T-helper 9 cell (primary cell): ENCODE measurements around the gene HIP1R.

ENCODE experiments used
- DNase-seq: peaks from one replicate; pipeline ENCODE4 v3.0.0-alpha.2; 2020

Gene HIP1R

DNA sequence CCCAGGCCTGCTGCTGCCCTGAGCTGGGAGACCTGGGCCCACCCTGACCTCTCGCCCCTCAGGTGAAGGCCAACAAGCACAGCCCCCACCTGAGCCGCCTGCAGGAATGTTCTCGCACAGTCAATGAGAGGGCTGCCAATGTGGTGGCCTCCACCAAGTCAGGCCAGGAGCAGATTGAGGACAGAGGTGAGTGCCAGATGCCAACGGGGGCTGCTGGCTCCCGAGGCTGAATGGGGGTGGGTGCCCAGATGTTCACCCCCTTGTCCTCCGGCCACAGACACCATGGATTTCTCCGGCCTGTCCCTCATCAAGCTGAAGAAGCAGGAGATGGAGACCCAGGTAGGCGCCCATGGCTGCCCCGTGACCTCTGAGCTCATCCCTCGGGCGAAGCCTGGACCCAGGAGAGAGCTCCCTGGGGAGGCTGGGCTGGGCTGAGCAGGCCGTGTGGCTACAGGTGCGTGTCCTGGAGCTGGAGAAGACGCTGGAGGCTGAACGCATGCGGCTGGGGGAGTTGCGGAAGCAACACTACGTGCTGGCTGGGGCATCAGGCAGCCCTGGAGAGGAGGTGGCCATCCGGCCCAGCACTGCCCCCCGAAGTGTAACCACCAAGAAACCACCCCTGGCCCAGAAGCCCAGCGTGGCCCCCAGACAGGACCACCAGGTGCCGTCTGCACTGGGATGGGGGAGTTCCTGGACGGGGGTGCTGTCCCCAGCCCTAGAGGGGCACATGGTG is 25.8 kb downstream of the HIP1R start:
- no peak for DNase-seq

DNA sequence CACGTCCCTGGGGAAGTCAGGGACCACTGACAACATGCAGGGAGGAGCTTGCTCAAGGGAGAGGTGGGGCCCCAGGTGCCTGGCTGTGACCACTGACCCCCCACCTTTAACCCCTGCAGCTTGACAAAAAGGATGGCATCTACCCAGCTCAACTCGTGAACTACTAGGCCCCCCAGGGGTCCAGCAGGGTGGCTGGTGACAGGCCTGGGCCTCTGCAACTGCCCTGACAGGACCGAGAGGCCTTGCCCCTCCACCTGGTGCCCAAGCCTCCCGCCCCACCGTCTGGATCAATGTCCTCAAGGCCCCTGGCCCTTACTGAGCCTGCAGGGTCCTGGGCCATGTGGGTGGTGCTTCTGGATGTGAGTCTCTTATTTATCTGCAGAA is 26.3 kb downstream of the HIP1R start:
- no peak for DNase-seq

DNA sequence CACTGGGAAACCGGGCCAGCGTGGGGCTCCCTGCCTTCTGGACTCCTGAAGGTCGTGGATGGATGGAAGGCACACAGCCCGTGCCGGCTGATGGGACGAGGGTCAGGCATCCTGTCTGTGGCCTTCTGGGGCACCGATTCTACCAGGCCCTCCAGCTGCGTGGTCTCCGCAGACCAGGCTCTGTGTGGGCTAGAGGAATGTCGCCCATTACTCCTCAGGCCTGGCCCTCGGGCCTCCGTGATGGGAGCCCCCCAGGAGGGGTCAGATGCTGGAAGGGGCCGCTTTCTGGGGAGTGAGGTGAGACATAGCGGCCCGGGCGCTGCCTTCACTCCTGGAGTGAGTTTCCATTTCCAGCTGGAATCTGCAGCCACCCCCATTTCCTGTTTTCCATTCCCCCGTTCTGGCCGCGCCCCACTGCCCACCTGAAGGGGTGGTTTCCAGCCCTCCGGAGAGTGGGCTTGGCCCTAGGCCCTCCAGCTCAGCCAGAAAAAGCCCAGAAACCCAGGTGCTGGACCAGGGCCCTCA is 26.9 kb downstream of the HIP1R start:
- no peak for DNase-seq

DNA sequence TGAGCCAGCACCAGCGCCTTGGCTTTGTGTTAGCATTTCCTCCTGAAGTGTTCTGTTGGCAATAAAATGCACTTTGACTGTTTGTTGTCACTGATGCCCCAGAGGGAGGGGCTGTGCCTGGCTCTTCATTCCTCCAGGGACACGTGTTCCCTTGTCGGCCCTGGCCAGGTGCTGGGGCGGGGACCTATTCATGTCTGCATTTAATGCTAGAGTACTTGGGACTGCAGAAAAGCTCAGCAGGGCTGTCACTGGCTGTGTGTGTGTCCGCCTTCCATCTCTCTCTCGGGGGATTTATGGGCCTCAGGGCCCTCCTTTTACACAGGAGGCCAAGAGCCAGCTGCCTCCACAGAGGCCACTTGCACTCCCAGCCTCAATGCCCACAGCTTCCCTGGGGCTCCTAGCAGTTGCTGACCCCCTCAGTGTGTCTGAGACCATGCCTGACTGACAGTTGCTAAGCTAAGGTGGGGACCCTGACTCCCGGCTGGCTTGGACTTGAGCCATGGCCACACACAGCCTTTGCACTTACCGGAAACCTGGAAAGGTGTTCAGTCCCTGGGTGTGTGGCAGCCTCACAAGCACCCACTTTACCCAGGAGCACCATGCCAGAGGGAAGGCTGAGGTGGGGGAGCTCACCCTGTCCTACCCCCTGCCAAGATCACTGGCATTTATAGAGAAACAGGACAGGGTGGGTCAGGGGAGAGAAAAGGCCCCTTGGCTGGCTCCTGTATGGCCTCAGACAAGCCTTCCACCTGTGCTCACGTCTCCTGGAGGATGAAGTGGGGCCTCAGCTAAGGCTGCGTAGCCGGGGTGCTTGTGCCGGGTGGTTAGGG is 27.8 kb downstream of the HIP1R start:
- DNase-seq = no peak

DNA sequence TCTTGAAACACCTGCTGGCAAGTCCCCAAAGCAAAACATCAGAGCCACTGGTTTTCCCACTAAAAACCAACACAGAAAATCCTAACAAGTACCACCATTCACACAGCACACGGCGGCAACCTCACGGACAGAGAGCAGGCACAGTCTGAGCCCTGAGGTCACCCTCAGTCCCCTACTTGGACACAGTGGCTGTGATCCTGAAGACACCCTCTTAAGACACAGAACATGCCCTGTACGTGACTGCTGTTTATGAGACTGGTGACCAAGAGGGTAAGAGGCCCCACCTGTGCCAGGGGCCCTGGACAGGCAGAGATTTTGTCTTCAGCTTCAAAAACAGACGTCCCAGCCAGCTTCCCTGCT is 29.6 kb downstream of the HIP1R start:
- no peak for DNase-seq

DNA sequence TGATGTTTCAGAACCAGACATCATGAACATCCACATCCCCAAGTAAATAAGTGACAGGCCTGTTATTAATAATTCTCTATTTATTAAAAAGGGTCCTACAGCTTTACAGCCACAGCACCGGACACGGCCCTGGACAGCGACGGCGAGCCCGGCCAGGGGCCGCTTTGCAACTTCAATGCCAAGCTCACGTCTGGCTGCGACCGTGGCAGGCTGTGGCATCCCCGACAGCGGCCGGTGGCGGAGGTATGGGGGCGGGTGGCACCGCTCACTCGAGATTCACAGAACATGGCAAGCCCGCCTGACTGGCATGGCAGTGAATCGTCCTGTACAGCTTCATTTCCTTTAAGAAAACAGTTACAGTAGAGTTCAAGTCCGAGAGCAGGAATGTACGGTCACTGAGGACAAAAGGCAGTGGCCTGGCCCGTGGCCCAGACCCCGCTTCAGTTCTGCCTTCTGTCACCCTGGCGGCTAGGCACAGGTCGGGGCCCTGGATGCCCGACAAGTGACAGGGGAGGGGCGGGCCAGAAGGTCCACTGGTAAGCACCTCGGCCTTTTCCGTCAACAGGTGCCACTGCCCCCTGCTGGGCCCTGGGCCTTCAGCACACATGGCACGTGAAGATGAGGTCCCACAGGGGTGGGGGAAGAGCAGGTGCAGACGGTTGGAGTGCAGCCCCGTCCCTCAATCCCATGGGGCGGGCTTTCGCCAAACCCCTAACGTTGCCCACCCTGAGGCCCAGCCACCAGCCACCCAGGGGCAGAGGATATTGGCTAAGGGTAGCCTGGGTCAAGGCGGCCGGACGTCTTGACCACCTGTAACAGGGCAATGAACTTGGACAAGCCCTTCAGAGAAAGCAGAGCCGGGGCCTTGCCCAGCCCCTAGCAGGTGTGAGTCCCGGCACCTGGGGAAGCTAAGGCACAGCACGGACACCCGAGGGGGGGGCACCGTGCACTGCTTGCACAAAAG is 30.3 kb downstream of the HIP1R start:
- DNase-seq = no peak

DNA sequence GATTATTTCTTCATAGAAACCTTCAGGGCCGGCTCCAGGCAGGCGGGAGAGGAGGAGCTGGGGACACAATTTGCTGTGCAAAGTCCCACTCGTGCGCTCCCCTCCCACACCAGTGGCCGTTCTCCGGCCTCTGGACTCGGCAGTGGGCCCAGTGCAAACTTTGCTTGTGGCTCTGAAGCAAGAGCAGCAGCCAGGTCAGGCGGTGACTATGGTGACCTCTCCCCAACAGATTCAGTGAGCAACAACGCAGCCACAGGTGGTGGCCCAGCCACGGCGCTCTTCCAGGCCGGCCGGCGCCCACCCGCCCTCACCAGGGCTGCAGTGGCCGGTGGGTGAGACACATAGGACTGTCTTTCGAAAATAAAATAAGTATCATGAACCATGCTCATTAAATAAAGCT is 31.1 kb downstream of the HIP1R start:
- no peak for DNase-seq

DNA sequence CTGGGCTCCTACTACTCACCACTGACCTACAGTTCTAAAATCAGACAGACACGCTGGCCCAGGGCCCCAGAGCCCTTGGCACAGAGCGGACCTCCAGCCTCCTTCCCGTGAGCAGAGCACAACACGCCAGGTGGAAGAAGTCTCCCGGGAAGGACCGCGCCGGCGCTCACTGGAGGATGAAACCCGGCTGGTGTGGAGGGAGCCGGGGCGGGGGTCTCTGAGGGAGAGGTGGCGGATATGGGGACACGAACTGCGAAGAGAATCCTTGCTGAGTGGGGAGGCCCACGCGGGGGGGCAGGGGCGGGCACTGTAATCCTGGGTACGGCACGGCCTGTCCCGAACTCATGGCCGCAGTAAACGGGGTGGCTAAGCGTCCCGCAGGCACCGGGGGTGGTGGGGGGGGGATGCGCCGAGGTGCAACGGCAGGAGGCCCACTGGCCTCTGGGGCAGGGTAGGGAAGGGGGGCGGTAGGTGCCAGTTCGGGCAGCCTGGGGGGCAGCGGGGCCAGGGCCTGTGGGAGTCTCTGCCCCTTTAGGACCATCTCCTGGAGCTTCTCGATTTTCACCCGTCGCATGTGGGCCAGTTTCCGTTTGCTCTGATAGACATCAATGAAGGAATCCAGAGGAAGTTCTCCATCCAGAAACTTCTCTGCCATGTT is 31.8 kb downstream of the HIP1R start:
- DNase-seq = no peak

DNA sequence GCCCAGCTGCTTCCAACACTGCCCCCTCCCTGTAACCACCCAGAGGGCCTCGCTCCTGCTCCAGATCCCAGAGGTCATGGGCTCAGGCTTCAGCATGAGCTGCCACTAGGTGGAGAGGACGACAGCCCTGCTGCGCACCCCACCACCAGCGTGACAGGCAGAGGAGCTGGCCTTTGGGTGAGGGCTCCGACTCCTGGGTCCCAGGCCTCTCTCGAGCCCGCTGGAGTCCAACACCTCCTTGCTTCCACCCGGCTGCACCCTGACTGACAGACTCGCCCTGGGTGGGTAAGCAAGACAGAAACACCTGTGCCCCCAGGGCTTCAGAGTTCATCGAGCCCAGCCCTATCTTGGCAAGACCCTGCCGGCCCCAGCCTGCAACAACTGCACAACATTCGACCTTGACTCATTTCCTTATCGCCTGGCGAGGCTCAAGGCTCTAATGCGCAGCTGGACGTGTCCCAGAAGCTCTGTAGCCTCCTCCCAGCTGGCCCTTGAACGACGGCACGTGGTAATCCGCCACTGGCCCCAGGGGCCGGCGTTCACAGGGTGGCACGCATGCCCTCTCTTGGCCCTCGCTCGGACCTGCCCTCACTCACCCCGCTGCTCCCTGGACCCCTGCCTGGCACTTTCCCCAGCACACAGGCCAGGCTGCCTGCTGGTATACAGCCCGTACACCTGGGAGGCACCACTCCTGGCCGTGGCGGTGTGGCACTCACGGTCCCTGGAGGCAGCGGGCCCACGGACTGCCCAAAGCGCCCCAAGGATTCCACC is 32.6 kb downstream of the HIP1R start:
- DNase-seq = no peak

DNA sequence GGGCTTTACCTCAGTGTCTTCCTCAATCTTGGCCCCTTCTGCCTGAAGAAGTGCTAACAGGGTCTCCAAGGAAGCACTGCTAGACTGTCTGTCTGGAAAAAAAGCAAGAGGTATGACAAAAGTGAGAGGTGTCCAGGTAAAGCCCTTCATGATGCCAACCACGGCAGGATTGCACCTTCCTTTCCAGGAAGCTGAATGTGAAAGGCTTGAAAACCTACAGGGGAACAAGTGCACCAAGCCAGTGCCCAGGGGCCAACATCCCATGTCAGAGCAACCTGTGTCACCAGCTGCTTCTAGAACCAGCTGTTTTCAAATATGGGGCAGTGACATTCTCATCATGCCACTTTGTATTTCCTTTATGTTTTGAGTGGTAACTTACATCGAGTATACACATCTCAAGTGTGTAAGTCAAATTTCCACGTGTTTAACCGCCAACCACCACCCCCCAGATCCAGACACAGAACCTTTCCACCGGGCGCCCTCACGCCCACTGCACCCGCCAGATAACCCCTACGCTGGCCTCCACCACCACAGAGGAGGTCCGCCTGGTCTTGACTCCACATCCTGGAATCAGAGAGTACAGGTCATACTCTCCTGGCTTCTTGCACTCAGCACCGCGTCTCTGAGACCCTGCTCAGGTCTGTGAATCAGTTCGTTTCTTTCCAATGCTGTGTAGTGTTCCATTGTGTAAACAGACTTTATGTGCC is 33.4 kb downstream of the HIP1R start:
- no peak for DNase-seq

DNA sequence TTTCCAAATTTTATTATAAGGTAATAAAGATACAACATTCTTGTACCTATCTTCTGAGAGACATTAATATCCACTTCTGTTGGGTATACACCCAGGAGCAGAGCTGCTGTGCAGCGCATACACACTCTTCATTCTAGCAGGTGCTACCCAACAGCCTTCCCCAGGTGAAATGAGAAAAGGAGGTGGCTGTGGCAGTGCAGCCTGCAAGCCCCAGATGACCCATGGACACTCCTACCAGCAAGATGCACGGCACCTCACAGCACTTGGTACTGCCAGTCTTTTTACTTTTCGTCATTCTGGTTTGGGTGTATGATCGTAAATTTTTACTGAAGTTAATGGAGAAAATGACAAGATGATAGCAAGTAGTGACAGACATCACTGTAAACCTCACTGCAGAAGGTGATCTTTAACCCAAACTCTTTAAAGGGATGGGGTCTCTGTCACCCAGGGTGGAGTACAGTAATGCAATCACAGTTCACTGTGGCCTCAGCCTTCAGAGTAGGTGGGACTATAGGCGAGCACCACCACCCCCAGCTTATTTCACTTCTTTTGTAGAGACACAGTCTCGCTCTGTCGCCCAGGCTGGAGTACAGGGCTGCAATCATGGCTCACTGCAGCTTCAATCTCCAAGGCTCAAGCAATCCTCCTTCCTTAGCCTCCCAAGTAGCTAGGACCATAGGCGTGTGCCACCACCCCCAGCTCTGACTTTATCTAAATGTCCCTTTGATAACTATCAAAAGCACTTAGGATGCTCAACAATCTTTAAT is 34.1 kb downstream of the HIP1R start:
- DNase-seq = no peak

DNA sequence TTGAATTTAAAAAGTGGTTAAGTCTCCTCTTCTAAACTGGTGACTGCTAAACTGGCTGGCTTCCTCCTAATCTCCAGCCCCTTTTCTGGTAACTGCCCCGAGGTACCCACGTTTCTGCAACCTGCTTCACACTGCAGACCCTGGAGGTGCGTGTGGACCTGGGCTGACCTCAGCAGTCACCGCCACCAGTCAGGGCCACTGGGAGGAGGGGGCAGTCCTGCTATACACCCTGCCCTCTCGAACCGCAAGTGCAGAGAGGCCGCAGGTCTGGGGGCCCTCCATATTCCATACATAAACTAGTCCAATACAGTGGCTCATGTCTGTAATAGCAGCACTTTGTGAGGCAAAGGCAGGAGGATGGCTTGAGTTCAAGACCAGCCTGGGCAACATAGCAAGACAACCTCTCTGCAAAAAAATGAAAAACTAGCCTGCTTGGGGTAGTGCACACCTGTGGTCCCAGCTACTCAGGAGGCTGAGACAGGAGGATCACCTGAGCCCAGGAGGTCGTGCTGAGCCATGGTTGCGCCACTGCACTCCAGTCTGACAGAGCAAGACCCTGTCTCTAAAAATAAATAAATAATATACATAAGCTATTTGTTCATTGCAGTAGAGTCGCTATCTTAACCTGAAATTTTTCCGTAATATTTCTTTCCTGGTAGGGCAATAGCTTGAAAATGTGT is 35.0 kb downstream of the HIP1R start:
- DNase-seq = no peak

DNA sequence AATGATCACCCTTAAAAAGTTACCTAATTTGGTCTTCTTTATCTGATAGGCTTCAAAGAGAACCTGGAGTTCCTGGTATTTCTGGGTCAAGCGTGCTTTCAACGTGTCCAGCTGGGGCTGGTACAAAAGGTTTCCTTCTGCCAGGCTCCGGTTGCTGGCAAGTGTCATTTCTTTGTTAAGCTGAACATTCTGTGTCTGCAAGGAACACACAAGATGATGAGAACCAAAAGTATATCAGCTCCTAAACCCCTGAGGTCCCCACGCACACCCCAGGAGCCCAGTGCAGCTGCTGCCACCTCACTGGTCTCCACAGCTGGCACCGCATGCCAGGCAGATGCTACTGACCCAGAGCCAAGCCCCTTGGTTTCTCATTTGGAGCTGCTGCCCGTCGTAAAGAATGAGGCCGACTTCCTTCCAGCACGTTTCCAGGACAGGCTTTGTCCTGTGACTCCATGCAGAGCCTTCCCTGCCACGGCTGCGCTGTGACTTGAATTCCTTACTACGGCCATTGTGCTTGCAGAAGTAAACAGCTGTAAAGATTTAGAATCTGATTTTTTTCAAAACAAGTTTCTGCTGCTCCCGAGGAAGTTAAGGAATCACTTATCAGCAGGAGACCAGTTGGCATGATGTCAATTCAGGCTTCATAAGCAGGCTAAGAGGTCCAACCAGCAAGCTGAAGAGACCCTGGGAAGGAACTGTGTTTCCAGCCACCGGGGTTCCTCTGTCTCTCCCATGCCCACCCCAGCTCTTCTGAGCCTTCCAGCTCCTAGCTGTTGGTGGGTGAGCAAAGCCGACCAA is 35.8 kb downstream of the HIP1R start:
- no peak for DNase-seq

DNA sequence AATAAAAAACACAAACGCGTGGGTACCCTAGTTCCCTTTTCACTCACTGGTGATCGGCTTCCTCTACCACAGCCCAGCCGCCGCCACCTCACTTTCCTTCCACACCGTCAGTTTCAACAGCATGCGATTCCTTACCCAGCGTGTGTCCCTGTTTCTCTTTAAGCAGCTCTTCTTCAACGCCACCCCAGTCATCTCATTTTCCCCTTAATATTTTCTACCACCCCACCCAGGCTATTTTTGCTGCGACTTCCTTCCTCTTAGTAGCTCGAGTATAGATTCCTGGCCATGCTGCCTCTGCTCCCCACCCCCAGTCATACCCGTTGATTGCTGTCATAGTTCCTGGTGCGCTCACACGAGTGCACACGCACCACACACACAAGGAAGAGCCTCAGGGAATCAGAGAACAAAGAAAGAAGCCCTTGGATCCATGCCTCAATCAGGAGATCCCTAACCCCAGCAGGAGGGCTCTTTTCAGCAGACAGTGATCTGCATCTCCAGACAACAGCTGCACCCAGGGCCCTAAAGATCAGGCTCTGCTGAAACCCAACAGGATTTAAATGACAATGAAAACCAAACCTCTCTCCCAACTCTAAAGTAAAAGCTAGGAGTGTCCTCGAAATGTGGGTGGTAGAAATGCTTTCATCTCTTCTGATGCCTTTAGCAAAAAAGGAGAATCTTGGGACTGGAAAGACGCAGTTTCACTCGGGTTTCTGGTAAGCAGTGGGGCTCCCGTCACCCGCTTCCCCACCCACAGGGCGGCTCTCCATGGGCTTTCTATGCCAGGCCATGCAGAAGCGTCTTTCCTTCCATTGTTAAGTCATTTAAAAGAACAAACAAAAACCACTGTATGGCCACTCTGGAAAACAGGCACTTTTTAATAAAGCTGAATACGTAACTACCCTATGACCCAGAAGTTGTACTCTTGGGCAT is 36.9 kb downstream of the HIP1R start:
- DNase-seq = no peak

DNA sequence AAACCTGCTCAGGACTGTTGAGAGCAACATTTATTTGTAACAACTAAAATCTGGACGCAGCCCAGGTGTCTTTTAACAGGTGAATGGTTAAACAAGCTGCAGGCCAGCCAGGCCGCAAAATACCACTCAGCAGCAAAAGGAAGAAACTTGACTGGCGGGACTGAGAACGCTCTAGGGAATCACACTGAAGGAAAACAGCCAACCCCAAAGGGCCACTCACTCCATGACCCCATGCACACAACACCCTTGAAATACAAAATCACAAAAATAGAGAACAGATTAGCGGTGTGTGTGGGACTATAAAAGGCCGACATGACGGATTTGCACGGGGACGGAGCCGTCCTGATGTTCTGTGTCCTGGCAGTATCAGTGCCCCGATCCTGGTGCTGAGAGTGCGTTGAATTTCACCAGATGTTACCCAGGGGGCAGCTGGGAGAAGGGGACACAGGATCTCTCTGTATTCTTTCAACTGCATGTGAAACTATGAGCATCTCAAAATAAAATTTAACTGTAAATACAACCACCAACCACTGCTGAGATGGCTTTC is 37.6 kb downstream of the HIP1R start:
- DNase-seq = no peak

DNA sequence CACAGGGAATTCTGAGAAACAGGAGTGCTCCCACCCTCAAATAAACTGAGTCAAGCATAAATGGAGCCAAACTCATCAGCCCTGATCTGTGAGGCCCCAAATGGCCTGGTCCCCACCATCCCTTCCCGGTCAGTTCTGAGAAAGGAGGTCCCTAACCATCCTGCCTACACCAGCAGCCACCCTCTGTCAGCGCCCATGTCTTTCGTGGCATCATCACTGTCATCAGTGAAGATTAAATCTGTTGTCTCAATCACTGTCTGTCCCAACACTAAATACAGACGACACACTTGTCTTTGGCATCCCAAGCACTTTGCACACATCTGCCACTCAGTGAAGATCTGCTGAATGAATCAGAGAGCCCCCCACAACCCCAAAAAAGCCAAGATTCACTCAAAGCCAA is 38.3 kb downstream of the HIP1R start:
- DNase-seq = no peak

DNA sequence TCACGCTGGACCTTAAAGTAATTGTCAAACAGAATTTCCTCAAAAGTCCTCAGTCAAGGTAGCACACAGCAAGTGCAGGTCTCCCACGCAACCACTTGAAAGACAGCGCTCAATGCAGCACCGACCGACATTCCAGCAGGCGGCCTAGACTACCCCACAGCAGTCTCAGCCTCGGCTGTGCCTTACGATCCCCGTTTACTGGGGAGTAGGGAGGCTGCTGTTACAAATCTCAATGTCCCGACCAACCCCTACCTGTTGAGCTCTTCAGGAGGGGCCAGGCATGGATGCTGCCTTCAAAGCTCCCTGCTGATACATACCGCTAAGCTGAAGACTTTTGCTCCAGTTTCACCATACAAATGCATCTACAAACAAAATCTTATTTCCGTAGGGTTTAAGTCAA is 38.8 kb downstream of the HIP1R start:
- no peak for DNase-seq
